ENCODE data around the gene TAAR9.
"Not testable (repeated sequence)": the region's sequence is repeated elsewhere in the genome, so short reads cannot be mapped to it uniquely, and the experiment has no call there.

Gene TAAR9

GRCh38 chr6:132520953-132521352 lies 17.1 kb upstream of the TAAR9 start:
- no peak for DNase-seq

DNA sequence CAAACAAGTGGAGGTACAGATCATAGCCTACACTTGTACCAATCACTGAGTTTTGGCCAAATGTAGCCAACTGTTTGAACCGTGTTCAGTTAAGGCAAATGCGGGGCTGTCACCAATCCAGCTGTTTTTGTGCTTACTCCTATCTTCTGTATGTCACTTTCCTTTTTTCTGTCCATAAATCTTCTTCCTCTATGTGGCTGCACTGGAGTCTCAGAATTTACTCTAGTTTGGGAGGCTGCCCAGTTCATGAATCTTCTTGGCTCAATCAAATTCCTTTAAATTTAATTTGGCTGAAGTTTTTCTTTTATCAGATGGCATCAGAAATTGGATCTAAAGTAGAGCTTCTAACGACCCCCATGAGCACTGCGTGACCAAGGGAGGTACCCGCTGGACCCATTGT lies 13.4 kb upstream of the TAAR9 start:
- no peak for DNase-seq

- DNase-seq = no peak
Observed at GRCh38 chr6:132525866-132526265, 12.2 kb upstream of the TAAR9 start.

GRCh38 chr6:132526461-132526860 lies 11.6 kb upstream of the TAAR9 start:
- no peak for DNase-seq

GRCh38 chr6:132527791-132528190 lies 10.3 kb upstream of the TAAR9 start:
- no peak for DNase-seq

DNA sequence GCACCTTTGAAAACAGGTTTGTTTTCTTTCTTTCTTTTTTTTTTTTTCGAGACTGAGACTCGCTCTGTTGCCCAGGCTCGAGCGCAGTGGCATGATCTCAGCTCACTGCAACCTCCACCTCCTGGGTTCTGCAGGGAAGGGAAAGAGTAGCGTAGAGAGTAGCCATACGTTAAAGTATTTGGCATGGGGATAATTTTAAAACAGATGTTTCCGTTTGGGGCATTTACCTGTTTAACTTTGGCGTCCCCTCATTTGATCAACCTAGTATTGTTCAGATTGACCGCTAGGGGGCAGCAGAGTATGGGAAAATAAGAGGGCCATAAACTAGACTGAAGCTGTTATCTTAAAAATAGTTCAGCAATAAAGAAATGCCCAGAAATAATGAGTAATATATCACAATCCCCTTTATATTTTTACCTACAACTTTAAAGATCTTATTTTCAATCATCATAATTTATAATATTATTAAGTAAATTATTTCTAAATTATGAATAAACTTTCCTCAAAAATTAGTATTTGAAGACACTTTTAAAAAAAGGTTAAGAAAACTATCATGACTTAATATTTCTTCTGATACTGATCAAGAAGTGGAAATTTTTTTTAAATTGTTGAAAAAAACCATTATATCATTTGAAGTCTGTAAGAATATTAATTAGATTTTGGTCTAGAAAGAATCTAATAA lies 7.6 kb upstream of the TAAR9 start:
- peak; percentile 42 for DNase-seq

- not testable (repeated sequence) for DNase-seq
Observed at GRCh38 chr6:132534546-132534945, 3.5 kb upstream of the TAAR9 start.

GRCh38 chr6:132537145-132537544 lies 932 bp upstream of the TAAR9 start:
- no peak for DNase-seq

- no peak for DNase-seq
Observed at GRCh38 chr6:132544826-132545225, 6.7 kb downstream of the TAAR9 start.

- DNase-seq = no peak
Observed at GRCh38 chr6:132548746-132549463, 10.8 kb downstream of the TAAR9 start.

DNA sequence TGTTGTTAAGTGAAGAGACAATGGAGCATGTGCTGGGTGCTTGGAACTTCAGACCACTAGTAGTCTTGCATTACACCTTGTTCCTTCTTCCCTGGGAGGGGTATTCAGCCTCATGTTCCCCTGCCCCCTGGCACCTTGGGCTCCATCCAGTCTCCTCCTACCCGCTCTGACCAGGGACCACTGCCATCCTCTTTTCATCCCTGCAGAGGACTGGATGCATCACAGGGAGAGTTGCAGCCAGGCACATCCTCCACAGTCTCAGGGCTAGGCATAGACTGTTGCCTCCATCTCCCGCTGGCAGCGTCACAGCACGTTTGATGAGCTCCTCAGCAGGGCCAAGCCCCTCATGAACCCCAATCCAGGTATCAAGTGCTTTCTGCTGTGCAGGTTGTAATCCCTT lies 13.1 kb downstream of the TAAR9 start:
- DNase-seq = no peak

GRCh38 chr6:132552372-132552771 lies 14.3 kb downstream of the TAAR9 start, which contains the start of gene TAAR8:
TSS of gene TAAR8 (plus strand) at chr6:132552672. CDS start at chr6:132552693, 21 bp downstream.
- no peak for DNase-seq

- DNase-seq = not testable (repeated sequence)
Observed at GRCh38 chr6:132560087-132560486, 22.0 kb downstream of the TAAR9 start.

GRCh38 chr6:132566404-132566803 lies 28.3 kb downstream of the TAAR9 start:
- no peak for DNase-seq

- DNase-seq = no peak
Observed at GRCh38 chr6:132567566-132567965, 29.5 kb downstream of the TAAR9 start.

GRCh38 chr6:132568611-132569010 lies 30.5 kb downstream of the TAAR9 start:
- no peak for DNase-seq

DNA sequence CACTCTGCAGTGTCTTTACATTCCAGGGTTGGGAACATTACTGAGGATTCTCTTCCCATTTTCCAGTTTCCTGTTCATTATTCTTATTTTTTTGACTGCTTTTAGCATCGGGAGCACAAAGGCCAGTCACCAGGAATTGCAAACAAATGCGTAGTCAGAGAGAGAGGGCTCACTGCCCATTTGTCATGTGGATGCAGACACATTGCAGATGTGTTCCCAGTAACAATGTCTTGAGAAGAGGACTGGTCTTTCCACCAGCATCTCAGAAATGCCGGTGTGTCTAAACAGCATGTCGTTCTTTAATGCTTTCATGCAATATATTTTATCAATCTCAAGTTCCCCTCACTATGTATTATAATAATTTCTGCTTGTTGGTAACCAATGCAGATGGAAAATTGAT lies 31.1 kb downstream of the TAAR9 start:
- DNase-seq = no peak

DNA sequence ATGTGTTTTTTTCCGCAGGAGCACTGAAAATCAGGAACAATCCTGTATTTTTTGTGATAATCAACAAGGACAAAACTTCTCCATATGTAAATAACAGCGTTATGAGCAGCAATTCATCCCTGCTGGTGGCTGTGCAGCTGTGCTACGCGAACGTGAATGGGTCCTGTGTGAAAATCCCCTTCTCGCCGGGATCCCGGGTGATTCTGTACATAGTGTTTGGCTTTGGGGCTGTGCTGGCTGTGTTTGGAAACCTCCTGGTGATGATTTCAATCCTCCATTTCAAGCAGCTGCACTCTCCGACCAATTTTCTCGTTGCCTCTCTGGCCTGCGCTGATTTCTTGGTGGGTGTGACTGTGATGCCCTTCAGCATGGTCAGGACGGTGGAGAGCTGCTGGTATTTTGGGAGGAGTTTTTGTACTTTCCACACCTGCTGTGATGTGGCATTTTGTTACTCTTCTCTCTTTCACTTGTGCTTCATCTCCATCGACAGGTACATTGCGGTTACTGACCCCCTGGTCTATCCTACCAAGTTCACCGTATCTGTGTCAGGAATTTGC lies 32.2 kb downstream of the TAAR9 start, which contains the start of gene TAAR6:
Gene TAAR6 (plus strand): TSS at position 102 of the 557 bp plus-strand sequence. CDS start 0 bp downstream, at position 102.
- DNase-seq = no peak

GRCh38 chr6:132571774-132572173 lies 33.7 kb downstream of the TAAR9 start:
- no peak for DNase-seq

GRCh38 chr6:132584698-132585097 lies 46.6 kb downstream of the TAAR9 start:
- DNase-seq = no peak

GRCh38 chr6:132587424-132587823 lies 49.3 kb downstream of the TAAR9 start:
- DNase-seq = no peak
